ENCODE measurements around the gene EBPL. TPM values are rescaled to one million over a fixed set of nuclear protein-coding genes. Genes with fewer than 3 reads are reported as not detected.

EBPL gene
- polyA plus RNA-seq, 1 of the 3 experiments (the other 2 are of a cell fraction) = 113 TPM

DNA sequence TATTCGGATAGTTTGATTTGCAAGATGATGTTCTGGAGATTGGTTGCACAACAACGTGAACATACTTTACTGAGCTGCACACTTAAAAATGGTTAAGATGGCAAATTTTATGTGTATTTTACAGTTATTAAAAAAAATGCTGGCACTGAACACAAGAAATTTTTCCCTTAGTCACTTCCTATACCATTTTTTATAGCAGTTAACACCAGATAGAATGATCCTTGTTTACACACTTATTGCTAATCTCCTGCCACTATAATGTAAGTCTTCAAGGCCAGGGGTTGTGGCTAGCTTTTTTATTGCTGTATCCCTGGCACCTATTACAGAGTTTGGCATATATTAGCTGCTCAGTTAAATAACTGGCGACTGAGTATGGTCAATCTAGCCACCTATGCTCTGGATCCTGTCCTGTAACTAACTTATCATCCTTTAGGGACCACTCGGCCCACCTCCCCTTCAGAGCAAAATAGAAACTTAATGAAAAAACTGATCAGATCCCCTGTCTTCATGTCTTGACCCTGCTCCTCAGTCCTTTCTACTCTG lies 2.0 kb upstream of the EBPL start:
- no peaks in the 10 kb centered on the region; a peak in 1 of 4 replicates for H3K4me1 ChIP-seq (ENCODE audit: control insufficient read depth in 1 of 2, insufficient read depth in 2 of 2, low read depth in 1 of 2, low read length in 1 of 2)
- H3K4me3 ChIP-seq (ENCODE audit: low read depth in 2 of 2, low read length in 1 of 2) = no peak overlapping the region
- no peak overlapping the region for H3K9ac ChIP-seq
- DNase-seq = no peak
- H3F3A ChIP-seq (replicated peaks; ENCODE audit: insufficient read depth) = no peaks in the 10 kb centered on the region
- 81% methylated on average over 4 of the region's 4 CpGs for WGBS (ENCODE audit: low lambda C conversion rate)
- H3K9me3 ChIP-seq = no peaks in the 10 kb centered on the region
- 0 out of 4 replicates have a peak overlapping the region, but pooled peaks of 1 of the 2 experiments have one; percentile 18 for H3K27ac ChIP-seq (ENCODE audit: low read depth in 2 of 2, low read length in 1 of 2)
- no peaks in the 10 kb centered on the region for H3K27me3 ChIP-seq (ENCODE audit: insufficient read depth)
- H3K9me2 ChIP-seq = no peaks in the 10 kb centered on the region
- peaks cover 5 to 16% of the 10 kb centered on the region in 2 experiments for H3K36me3 ChIP-seq (replicated peaks in 1 of 2; ENCODE audit: control insufficient read depth in 1 of 2, insufficient read depth in 2 of 2, low read length in 1 of 2)
- POLR2A ChIA-PET = no interaction called here
- TF ChIP-seq RXRA (IDR thresholded peaks at IDR 0.05; ENCODE audit: borderline replicate concordance, low read depth) (no peak), SMC3 (IDR thresholded peaks at IDR 0.05; ENCODE audit: low read depth, low read length) (no peak), IRF3 (IDR thresholded peaks at IDR 0.05; ENCODE audit: low read depth, low read length) (no peak)
- TF ChIP-seq, protein P1, sequence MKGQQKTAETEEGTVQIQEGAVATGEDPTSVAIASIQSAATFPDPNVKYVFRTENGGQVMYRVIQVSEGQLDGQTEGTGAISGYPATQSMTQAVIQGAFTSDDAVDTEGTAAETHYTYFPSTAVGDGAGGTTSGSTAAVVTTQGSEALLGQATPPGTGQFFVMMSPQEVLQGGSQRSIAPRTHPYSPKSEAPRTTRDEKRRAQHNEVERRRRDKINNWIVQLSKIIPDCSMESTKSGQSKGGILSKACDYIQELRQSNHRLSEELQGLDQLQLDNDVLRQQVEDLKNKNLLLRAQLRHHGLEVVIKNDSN (IDR thresholded peaks at IDR 0.05; ENCODE audit: borderline replicate concordance, low read depth) = no peak
- H3K4me2 ChIP-seq = no peak overlapping the region
- H3K79me2 ChIP-seq (ENCODE audit: insufficient read depth) = peaks cover 24% of the 10 kb centered on the region
- H4K20me1 ChIP-seq (ENCODE audit: insufficient read depth) = no peaks in the 10 kb centered on the region
- CTCF ChIA-PET = no interaction called here
- no peak overlapping the region for H2AFZ ChIP-seq (ENCODE audit: low read depth)

- peak; percentile 62 for DNase-seq
- no peaks in the 10 kb centered on the region for H3K9me3 ChIP-seq
- TF ChIP-seq NFIC (IDR thresholded peaks at IDR 0.05; ENCODE audit: borderline replicate concordance) (peak; percentile 63; the same call in 1 of the 2 replicates), MXI1 (IDR thresholded peaks at IDR 0.05; ENCODE audit: low read depth, low read length) (no peak), FOSL2 (IDR thresholded peaks at IDR 0.05; ENCODE audit: borderline replicate concordance, low read depth) (no peak), RXRA (IDR thresholded peaks at IDR 0.05; ENCODE audit: borderline replicate concordance, low read depth) (no peak), TAF1 (IDR thresholded peaks at IDR 0.05; ENCODE audit: borderline replicate concordance, low read depth, low read length) (no peak), ELF1 (IDR thresholded peaks at IDR 0.05) (no peak), TCF12 (IDR thresholded peaks at IDR 0.05) (peak; percentile 8; the same call in 1 of the 2 replicates), PBX3 (IDR thresholded peaks at IDR 0.05) (no peak), NRF1 (IDR thresholded peaks at IDR 0.05; ENCODE audit: low read depth, low read length) (no peak), RCOR1 (IDR thresholded peaks at IDR 0.05; ENCODE audit: low read length) (no peak)
- TF ChIP-seq, protein P1 (IDR thresholded peaks at IDR 0.05; ENCODE audit: borderline replicate concordance, low read depth) = no peak
- H3K9ac ChIP-seq = peak overlapping the region; percentile 72
- peaks cover 53% of the 10 kb centered on the region for H3K79me2 ChIP-seq (ENCODE audit: insufficient read depth)
- H4K20me1 ChIP-seq (ENCODE audit: insufficient read depth) = no peaks in the 10 kb centered on the region
- peak overlapping the region; percentile 88 for H2AFZ ChIP-seq (ENCODE audit: low read depth)
- H3K36me3 ChIP-seq (replicated peaks in 1 of 2; ENCODE audit: control insufficient read depth in 1 of 2, insufficient read depth in 2 of 2, low read length in 1 of 2) = peaks cover 6 to 9% of the 10 kb centered on the region in 2 experiments
- ChIA-PET POLR2A (interaction anchor here (1.3 to 1.5 kb wide), 4 partner anchors 8 to 246 kb away, joined by 3 to 12 read pairs (median 6); partner anchors contain the start of genes CAB39L, KPNA3, SETDB2 and SPRYD7), CTCF (interaction anchor here (1.7 kb wide), 2 partner anchors 20 to 158 kb away, joined by 5 to 10 read pairs; no protein-coding TSS in a partner anchor)
- peaks cover 0 to 4% of the 10 kb centered on the region in 2 experiments; a peak in 1 of 4 replicates for H3K4me1 ChIP-seq (ENCODE audit: control insufficient read depth in 1 of 2, insufficient read depth in 2 of 2, low read depth in 1 of 2, low read length in 1 of 2)
- H3K4me3 ChIP-seq (ENCODE audit: low read depth in 2 of 2, low read length in 1 of 2) = peak overlapping the region; percentile 67 to 72
- 9% methylated on average over 17 of the region's 17 CpGs for WGBS (ENCODE audit: low lambda C conversion rate)
- H3K4me2 ChIP-seq = peak overlapping the region; percentile 83
- H3K27ac ChIP-seq (ENCODE audit: low read depth in 2 of 2, low read length in 1 of 2) = peak overlapping the region; percentile 70 to 92
- H3K27me3 ChIP-seq (ENCODE audit: insufficient read depth) = no peaks in the 10 kb centered on the region
- H3F3A ChIP-seq (replicated peaks; ENCODE audit: insufficient read depth) = no peaks in the 10 kb centered on the region
- H3K9me2 ChIP-seq = no peaks in the 10 kb centered on the region
Observed at GRCh38 chr13:49690133-49690994, 922 bp downstream of the EBPL start.

All from SK-N-SH (cell line).